PC-3 (cell line): ENCODE measurements around the gene NPR1. TPM values are rescaled to one million over a fixed set of nuclear protein-coding genes. Genes with fewer than 3 reads are reported as not detected.

Source experiments
- ATAC-seq: fragments of 200-7000 bp; cut with Tn5 transposase; 2 replicates; pipeline ENCODE4 v1.9.1; 2020; ENCODE audit warnings: mild to moderate bottlenecking, moderate library complexity
- BruUV-seq: library from RNA; stranded (reverse); fragments of 400-500 nt; replicated peaks from 2 replicates; lab custom pipeline; 2021; lab: Mats Ljungman, UMichigan
- CTCF ChIA-PET: fragments of 300-600 bp; sonication (Branson Sonifier 250); formaldehyde crosslinking; loops from one replicate; lab custom pipeline; 2022; ENCODE audit warnings: antibody characterized with exemption; lab: Charles Lee
- POLR2A ChIA-PET: fragments of 300-600 bp; sonication (Branson Sonifier 250); formaldehyde crosslinking; loops from one replicate; lab custom pipeline; 2022; ENCODE audit warnings: antibody characterized with exemption; ENCODE audit not compliant: unreplicated experiment; lab: Charles Lee
- DNase-seq: peaks from one replicate; pipeline ENCODE4 v3.0.0-alpha.2; 2015
- H2AFZ ChIP-seq: fragments of 300-600 bp; sonication (generic); 2 replicates; pipeline ENCODE4 v1.6.0; 2016; ENCODE audit warnings: antibody characterized with exemption, low read length
- H3F3A ChIP-seq: fragments of 300-600 bp; sonication (generic); one replicate; pipeline ENCODE4 v1.6.0; 2017; ENCODE audit warnings: antibody characterized with exemption, low read length, control low read depth, mild to moderate bottlenecking; ENCODE audit not compliant: unreplicated experiment
- H3K27ac ChIP-seq: fragments of 300-600 bp; sonication (generic); 2 replicates; pipeline ENCODE4 v1.5.1; 2016; ENCODE audit warnings: mild to moderate bottlenecking, low read length
- H3K27me3 ChIP-seq: fragments of 300-600 bp; sonication (generic); 2 replicates; pipeline ENCODE4 v1.6.1; 2016; ENCODE audit warnings: low read length, mixed read lengths
- H3K36me3 ChIP-seq: fragments of 300-600 bp; sonication (generic); 2 replicates; pipeline ENCODE4 v1.6.1; 2016; ENCODE audit warnings: low read depth, mixed run types, low read length, mixed read lengths
- H3K4me1 ChIP-seq: fragments of 300-600 bp; sonication (generic); 2 replicates; pipeline ENCODE4 v1.5.1; 2016; ENCODE audit warnings: low read length; ENCODE audit not compliant: insufficient read depth
- H3K4me2 ChIP-seq: fragments of 300-600 bp; sonication (generic); 2 replicates; pipeline ENCODE4 v1.6.0; 2016; ENCODE audit warnings: low read length
- H3K4me3 ChIP-seq: fragments of 300-600 bp; sonication (generic); 2 replicates; pipeline ENCODE4 v1.5.1; 2016; ENCODE audit warnings: mild to moderate bottlenecking, low read length, mixed read lengths
- H3K79me2 ChIP-seq: fragments of 300-600 bp; sonication (generic); 2 replicates; pipeline ENCODE4 v1.6.1; 2017; ENCODE audit warnings: low read length, mixed read lengths
- H3K9ac ChIP-seq: fragments of 300-600 bp; sonication (generic); 2 replicates; pipeline ENCODE4 v1.6.0; 2016; ENCODE audit warnings: mild to moderate bottlenecking, low read length
- H3K9me2 ChIP-seq: fragments of 300-600 bp; sonication (generic); replicated peaks from 2 replicates; pipeline ENCODE4 v1.6.1; 2016; ENCODE audit warnings: mixed run types, low read length, mixed read lengths
- H3K9me3 ChIP-seq: fragments of 300-600 bp; sonication (generic); 2 replicates; pipeline ENCODE4 v1.6.1; 2016; ENCODE audit warnings: low read length, mixed read lengths
- H4K20me1 ChIP-seq: fragments of 300-600 bp; sonication (generic); 2 replicates; pipeline ENCODE4 v1.6.1; 2016; ENCODE audit warnings: low read length, mixed read lengths
- CTCF ChIP-seq: fragments of 300-600 bp; sonication (generic); conservative IDR thresholded peaks from 2 replicates; pipeline ENCODE4 v1.5.1; 2017; ENCODE audit warnings: antibody characterized with exemption, low read depth, mild to moderate bottlenecking, low read length
- EZH2 ChIP-seq: fragments of 300-600 bp; sonication (generic); IDR thresholded peaks from one replicate; pipeline ENCODE4 v1.6.1; 2017; ENCODE audit warnings: antibody characterized with exemption, mild to moderate bottlenecking, low read length; ENCODE audit not compliant: unreplicated experiment
- EZH2phosphoT487 ChIP-seq: fragments of 300-600 bp; sonication (generic); IDR thresholded peaks from 2 replicates; pipeline ENCODE4 v1.6.1; 2018; ENCODE audit warnings: mild to moderate bottlenecking, antibody characterized with exemption, low read length, borderline replicate concordance
- intact Hi-C: fragments of 100-400 bp; cut with micrococcal nuclease; formaldehyde crosslinking; loops from 2 replicates; pipeline ENCODE4 v1.9.0; 2023
- total RNA-seq: library from RNA; depleted of rRNA; stranded (reverse); fragments of >200 nt; gene quantifications from 2 replicates; pipeline ENCODE4 v1.2.3, GENCODE V29; 2014

Gene NPR1
- total RNA-seq, 1 experiment from 2014 or later: 0.84 TPM

GRCh38 chr1:153648000-153648643 lies 30.4 kb upstream of the NPR1 start:
- no peaks in the 10 kb centered on the region for H3K9me2 ChIP-seq
- H3K27ac ChIP-seq: no peak overlapping the region
- no peaks in the 10 kb centered on the region for H3K27me3 ChIP-seq
- peaks cover 14% of the 10 kb centered on the region; the same call in 1 of the 2 replicates for H3K79me2 ChIP-seq
- no peaks in the 10 kb centered on the region for H3K9me3 ChIP-seq
- H2AFZ ChIP-seq: no peak overlapping the region
- peaks cover 18% of the 10 kb centered on the region for H3F3A ChIP-seq
- POLR2A ChIA-PET: interaction anchor here (0.6 to 1.4 kb wide), 2 partner anchors 13 to 76 kb away, joined by 3 to 6 read pairs; no protein-coding TSS in a partner anchor
- H3K4me1 ChIP-seq: peaks cover 11% of the 10 kb centered on the region
- peaks cover 35% of the 10 kb centered on the region for H3K36me3 ChIP-seq
- no peak overlapping the region for H3K9ac ChIP-seq
- no peak for TF ChIP-seq EZH2
- no peak for TF ChIP-seq EZH2phosphoT487
- no peak for TF ChIP-seq CTCF
- ATAC-seq: no peak
- no peak overlapping the region for H3K4me3 ChIP-seq
- intact Hi-C loops: no loop called here
- H3K4me2 ChIP-seq: no peak overlapping the region
- 0 out of 2 replicates have a peak, but pooled peaks cover 8% of the 10 kb centered on the region for H4K20me1 ChIP-seq
- DNase-seq: no peak
- BruUV-seq: no TSS peak
- CTCF ChIA-PET: no interaction called here

- Histone ChIP-seq H3F3A (peaks cover 13% of the 10 kb centered on the region), H2AFZ (no peak overlapping the region), H3K79me2 (peaks cover 3% of the 10 kb centered on the region; the same call in 1 of the 2 replicates), H4K20me1 (0 out of 2 replicates have a peak, but pooled peaks cover 5% of the 10 kb centered on the region), H3K4me3 (no peak overlapping the region), H3K9ac (no peak overlapping the region), H3K9me3 (no peaks in the 10 kb centered on the region), H3K36me3 (peaks cover 23% of the 10 kb centered on the region), H3K4me2 (no peak overlapping the region), H3K27ac (no peak overlapping the region), H3K9me2 (no peaks in the 10 kb centered on the region), H3K4me1 (peaks cover 14% of the 10 kb centered on the region), H3K27me3 (no peaks in the 10 kb centered on the region)
- DNase-seq (no peak), ATAC-seq (peak; percentile 22)
- TF ChIP-seq EZH2phosphoT487 (no peak), CTCF (no peak)
- intact Hi-C loops: no loop called here
- CTCF ChIA-PET: no interaction called here
- POLR2A ChIA-PET: interaction anchor here (0.6 to 1.4 kb wide), 2 partner anchors 15 kb away, joined by 3 to 10 read pairs; partner anchors contain the start of gene CHTOP
- TSS peak; percentile 6 for BruUV-seq
Observed at GRCh38 chr1:153649137-153649862, 29.2 kb upstream of the NPR1 start.
